Activated T-helper 1 cell treated with anti-CD3 and anti-CD28 coated beads, Interleukin-2, amount 50 U/mL, for 16 hours (primary cell): Measurements from ENCODE around the gene LTA.

Experiments used
- DNase-seq, 2 donors: peaks; one replicate each; pipeline ENCODE4 v3.0.0-alpha.2; 2020; ENCODE audit warnings: low read depth in 1 of 2, low spot score in 1 of 2

LTA gene

GRCh38 chr6:31569861-31570536 is 2.1 kb upstream of the LTA start:
- no peak for DNase-seq

- no peak for DNase-seq
Observed at GRCh38 chr6:31573239-31574105, 1.4 kb downstream of the LTA start.

GRCh38 chr6:31574106-31575061 is 2.3 kb downstream of the LTA start:
- DNase-seq, result no peak

- DNase-seq, result peak; percentile 45 to 76
Observed at GRCh38 chr6:31575335-31575901, 3.3 kb downstream of the LTA start, which contains the start of gene TNF. TSS of gene TNF (plus strand) at chr6:31575565. CDS start at chr6:31575742, 177 bp downstream.

- DNase-seq, result no peak
Observed at GRCh38 chr6:31575952-31576685, 4.0 kb downstream of the LTA start.

- DNase-seq, result no peak
Observed at GRCh38 chr6:31576897-31577578, 4.9 kb downstream of the LTA start.

- no peak for DNase-seq
Observed at GRCh38 chr6:31577579-31577966, 5.5 kb downstream of the LTA start.

- no peak for DNase-seq
Observed at GRCh38 chr6:31578184-31579118, 6.4 kb downstream of the LTA start.

GRCh38 chr6:31579119-31579505 is 7.0 kb downstream of the LTA start:
- DNase-seq, result no peak

GRCh38 chr6:31579546-31580437 is 7.7 kb downstream of the LTA start:
- no peak for DNase-seq

- DNase-seq, result no peak
Observed at GRCh38 chr6:31580438-31580740, 8.3 kb downstream of the LTA start.

GRCh38 chr6:31580807-31581433 is 8.8 kb downstream of the LTA start:
- peak; percentile 84 to 86 for DNase-seq

- DNase-seq, result no peak
Observed at GRCh38 chr6:31581434-31582229, 9.5 kb downstream of the LTA start.

- DNase-seq, result peak in 1 of 2 donors; percentile 46
Observed at GRCh38 chr6:31582230-31582643, 10.1 kb downstream of the LTA start, which contains the start of gene LTB. TSS of gene LTB (minus strand) at chr6:31582424. CDS start at chr6:31582417, 7 bp downstream.

- no peak for DNase-seq
Observed at GRCh38 chr6:31585491-31585890, 13.4 kb downstream of the LTA start.

GRCh38 chr6:31586008-31586407 is 13.9 kb downstream of the LTA start, which contains the start of gene LST1:
TSS of gene LST1 (plus strand) at chr6:31586277. CDS start at chr6:31587300, 1,023 bp downstream.
- no peak for DNase-seq
